Parathyroid adenoma (tissue), 2 donors: ENCODE data around the gene EPHX1.

Source experiments
- H2AFZ ChIP-seq: fragments of 300-600 bp; sonication (generic); one replicate; pipeline ENCODE4 v1.7.0; 2017; ENCODE audit warnings: antibody characterized with exemption, mild to moderate bottlenecking
- H3K27ac ChIP-seq: fragments of 300-600 bp; sonication (generic); one replicate; pipeline ENCODE4 v1.7.0; 2017
- H3K27me3 ChIP-seq: fragments of 300-600 bp; sonication (generic); one replicate; pipeline ENCODE4 v1.7.0; 2017; ENCODE audit warnings: low read length; ENCODE audit not compliant: control insufficient read depth, insufficient read depth
- H3K36me3 ChIP-seq: fragments of 300-600 bp; sonication (generic); one replicate; pipeline ENCODE4 v1.7.0; 2017; ENCODE audit warnings: low read length; ENCODE audit not compliant: control insufficient read depth, insufficient read depth
- H3K4me1 ChIP-seq: fragments of 300-600 bp; sonication (generic); one replicate; pipeline ENCODE4 v1.7.0; 2017; ENCODE audit warnings: control low read depth
- H3K4me2 ChIP-seq: fragments of 300-600 bp; sonication (generic); one replicate; pipeline ENCODE4 v1.7.0; 2017; ENCODE audit warnings: low read length
- H3K4me3 ChIP-seq: fragments of 300-600 bp; sonication (generic); one replicate; pipeline ENCODE4 v1.7.0; 2017; ENCODE audit warnings: low read depth, low read length
- H3K79me2 ChIP-seq: fragments of 300-600 bp; sonication (generic); one replicate; pipeline ENCODE4 v1.7.0; 2017; ENCODE audit warnings: control low read depth
- H3K9ac ChIP-seq: fragments of 300-600 bp; sonication (generic); one replicate; pipeline ENCODE4 v1.7.0; 2017; ENCODE audit warnings: mild to moderate bottlenecking
- H3K9me3 ChIP-seq: fragments of 300-600 bp; sonication (generic); one replicate; pipeline ENCODE4 v1.7.0; 2017; ENCODE audit warnings: low read length; ENCODE audit not compliant: control insufficient read depth
- CTCF ChIP-seq: fragments of 300-600 bp; sonication (generic); IDR thresholded peaks from one replicate; pipeline ENCODE4 v1.7.0; 2017; ENCODE audit warnings: antibody characterized with exemption, mild to moderate bottlenecking
- donor health status: primary hyperparathyroidism.

Gene EPHX1

DNA sequence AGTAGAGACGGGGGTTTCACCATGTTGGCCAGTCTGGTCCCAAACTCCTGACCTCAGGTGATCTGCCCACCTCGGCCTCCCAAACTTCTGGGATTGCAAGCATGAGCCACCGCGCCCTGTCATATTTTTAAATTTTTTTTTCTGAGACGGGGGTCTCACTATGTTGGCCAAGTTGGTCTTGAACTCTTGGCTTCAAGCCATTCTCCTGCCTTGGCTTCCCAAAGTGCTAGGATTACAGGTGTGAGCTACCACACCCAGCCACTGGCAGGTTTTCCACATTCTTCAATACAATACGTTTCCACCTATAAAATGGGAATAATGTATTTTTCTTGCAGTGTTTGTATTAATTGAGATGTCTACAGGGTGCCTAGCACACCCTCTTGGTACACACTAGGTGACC, 82.4 kb downstream of the EPHX1 start:
- H3K79me2 ChIP-seq: no peaks in the 10 kb centered on the region
- no peak overlapping the region for H2AFZ ChIP-seq
- no peaks in the 10 kb centered on the region for H3K4me1 ChIP-seq
- H3K4me3 ChIP-seq: no peak overlapping the region
- no peak overlapping the region for H3K9ac ChIP-seq
- H3K9me3 ChIP-seq: no peaks in the 10 kb centered on the region
- no peak for TF ChIP-seq CTCF
- no peak overlapping the region for H3K4me2 ChIP-seq
- H3K27ac ChIP-seq: no peak overlapping the region
- no peaks in the 10 kb centered on the region for H3K27me3 ChIP-seq
- no peaks in the 10 kb centered on the region for H3K36me3 ChIP-seq
